Loucy (cell line): ENCODE measurements around the gene LGR4.

Experiments
- EZH2phosphoT487 ChIP-seq: fragments of 200-600 bp; IDR thresholded peaks from 2 replicates; pipeline ENCODE4 v1.6.1; 2018; ENCODE audit warnings: antibody characterized with exemption, mild to moderate bottlenecking, moderate library complexity, borderline replicate concordance
- TF ChIP-seq, protein P1 (sequence below): fragments of 200-600 bp; sonication (generic); conservative IDR thresholded peaks from 2 replicates; pipeline ENCODE4 v1.5.1; 2014; ENCODE audit warnings: mild to moderate bottlenecking, antibody characterized with exemption, low read length

DNA sequence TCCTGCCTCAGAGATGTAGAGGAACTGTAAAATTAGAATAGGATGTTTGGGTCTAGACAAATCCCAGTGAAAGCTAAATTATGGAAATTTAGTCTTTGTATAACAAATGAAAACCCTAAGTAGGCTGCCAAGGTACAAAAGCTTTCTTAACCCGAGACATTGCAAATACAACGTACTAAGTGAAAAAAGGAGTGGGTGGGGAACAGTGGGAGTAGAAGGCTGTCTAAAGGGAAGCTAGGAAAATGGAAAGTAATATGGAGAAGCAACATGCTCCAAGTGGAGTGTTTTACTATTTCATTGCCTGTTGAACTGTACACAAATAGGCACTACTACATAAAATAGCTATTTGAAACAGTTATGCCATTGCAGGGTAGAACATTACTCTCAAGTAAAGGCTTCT lies 40.8 kb upstream of the LGR4 start:
- TF ChIP-seq, protein P1, sequence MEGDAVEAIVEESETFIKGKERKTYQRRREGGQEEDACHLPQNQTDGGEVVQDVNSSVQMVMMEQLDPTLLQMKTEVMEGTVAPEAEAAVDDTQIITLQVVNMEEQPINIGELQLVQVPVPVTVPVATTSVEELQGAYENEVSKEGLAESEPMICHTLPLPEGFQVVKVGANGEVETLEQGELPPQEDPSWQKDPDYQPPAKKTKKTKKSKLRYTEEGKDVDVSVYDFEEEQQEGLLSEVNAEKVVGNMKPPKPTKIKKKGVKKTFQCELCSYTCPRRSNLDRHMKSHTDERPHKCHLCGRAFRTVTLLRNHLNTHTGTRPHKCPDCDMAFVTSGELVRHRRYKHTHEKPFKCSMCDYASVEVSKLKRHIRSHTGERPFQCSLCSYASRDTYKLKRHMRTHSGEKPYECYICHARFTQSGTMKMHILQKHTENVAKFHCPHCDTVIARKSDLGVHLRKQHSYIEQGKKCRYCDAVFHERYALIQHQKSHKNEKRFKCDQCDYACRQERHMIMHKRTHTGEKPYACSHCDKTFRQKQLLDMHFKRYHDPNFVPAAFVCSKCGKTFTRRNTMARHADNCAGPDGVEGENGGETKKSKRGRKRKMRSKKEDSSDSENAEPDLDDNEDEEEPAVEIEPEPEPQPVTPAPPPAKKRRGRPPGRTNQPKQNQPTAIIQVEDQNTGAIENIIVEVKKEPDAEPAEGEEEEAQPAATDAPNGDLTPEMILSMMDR: no peak
- TF ChIP-seq EZH2phosphoT487: no peak
